Body of pancreas (tissue), 4 donors: Measurements from ENCODE around the gene TAF1D.

Experiments
- CTCF ChIP-seq, 7 experiments: fragments of 450-650 bp in 4 of 7; fragments of 200-600 bp in 3 of 7; sonication (generic) in 3 of 7; IDR thresholded peaks; one replicate each; pipeline ENCODE4 v1.5.1; 2016 to 2019; ENCODE audit warnings: antibody characterized with exemption in 7 of 7
- POLR2A ChIP-seq, 3 donors: fragments of 450-650 bp; IDR thresholded peaks; one replicate each; pipeline ENCODE4 v1.6.1; 2016; ENCODE audit warnings: antibody characterized with exemption in 3 of 3, mild to moderate bottlenecking in 2 of 3

GRCh38 chr11:93757301-93757700 lies 16.0 kb upstream of the TAF1D start:
- no peak for TF ChIP-seq CTCF (IDR thresholded peaks at IDR 0.05)
- TF ChIP-seq POLR2A (IDR thresholded peaks at IDR 0.05) = no peak
